HG02678 (cell line): ENCODE measurements around the gene E2F2.

Experiments
- ATAC-seq: cut with Tn5 transposase; IDR thresholded peaks from one replicate; pipeline ENCODE4 v1.9.1; 2021; ENCODE audit warnings: mild to moderate bottlenecking, moderate library complexity; ENCODE audit not compliant: unreplicated experiment

Gene E2F2

DNA sequence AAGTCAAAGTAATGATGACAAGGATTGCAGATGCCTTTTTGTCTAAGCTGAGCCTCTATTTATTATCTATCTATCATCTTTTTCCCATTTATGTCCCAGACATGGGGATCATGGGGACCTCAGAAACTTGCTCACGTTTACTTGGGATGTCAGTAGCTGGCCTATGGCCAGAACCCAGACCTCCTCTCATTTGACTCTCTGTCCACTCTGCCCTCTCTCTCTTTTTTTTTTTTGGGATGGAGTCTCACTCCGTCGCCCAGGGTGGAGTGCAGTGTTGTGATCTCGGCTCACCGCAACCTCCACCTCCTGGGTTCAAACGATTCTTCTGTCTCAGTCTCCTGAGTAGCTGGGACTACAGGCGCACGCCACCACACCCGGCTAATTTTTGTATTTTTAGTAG lies 32.0 kb upstream of the E2F2 start:
- no peak for ATAC-seq

DNA sequence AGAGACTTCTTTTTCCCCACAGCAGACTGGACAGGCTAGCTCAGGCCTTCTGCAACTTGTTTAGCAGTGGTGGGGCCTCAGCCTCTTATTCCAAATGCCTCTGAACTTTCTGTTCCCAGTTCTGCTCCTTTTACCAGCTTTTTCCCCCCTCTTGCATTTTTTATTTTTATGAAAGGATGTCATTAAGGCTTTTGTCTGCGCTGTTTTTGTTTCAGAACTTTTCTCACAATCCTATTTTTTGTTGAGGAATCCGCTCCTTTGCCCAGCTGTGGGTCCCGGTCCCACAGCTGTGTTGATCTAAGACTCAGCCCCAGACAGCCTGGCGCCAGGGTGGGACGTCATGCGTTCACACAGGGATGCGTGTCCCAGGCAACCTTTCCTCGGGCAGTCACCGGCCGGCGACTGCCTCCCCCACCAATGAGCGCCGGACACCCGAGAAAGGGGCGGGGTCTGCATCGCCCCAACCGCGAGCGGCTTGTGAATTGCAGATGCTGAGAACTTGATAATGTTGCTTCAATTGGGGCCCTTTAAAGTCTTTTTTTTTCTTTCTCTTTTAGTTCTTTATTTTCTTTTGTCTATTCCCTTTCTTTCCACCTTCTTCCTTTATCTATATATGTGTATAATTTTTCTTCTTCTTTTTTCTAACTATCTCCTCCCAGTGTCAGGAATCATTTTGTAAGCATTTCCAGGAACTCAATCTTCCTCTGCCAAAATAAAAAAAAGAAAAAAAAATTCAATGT lies 31.3 kb upstream of the E2F2 start:
- ATAC-seq, result no peak

DNA sequence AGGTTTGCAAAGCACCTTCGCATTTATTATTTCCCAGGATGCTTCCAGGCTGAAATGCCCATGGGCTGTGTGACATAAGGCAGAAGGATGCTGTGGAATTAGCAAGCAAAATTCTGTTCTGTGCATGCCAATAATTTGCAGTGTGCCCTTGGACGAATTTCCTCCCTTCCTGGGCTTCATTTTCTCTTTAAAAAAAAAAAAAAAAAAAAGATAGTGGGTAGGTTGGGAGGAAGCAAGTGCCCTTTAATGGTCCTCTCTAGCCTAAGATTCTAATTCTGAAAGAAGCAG lies 30.7 kb upstream of the E2F2 start:
- ATAC-seq, result no peak

GRCh38 chr1:23561076-23561812 lies 30.2 kb upstream of the E2F2 start:
- no peak for ATAC-seq

GRCh38 chr1:23559985-23560741 lies 29.1 kb upstream of the E2F2 start:
- no peak for ATAC-seq

DNA sequence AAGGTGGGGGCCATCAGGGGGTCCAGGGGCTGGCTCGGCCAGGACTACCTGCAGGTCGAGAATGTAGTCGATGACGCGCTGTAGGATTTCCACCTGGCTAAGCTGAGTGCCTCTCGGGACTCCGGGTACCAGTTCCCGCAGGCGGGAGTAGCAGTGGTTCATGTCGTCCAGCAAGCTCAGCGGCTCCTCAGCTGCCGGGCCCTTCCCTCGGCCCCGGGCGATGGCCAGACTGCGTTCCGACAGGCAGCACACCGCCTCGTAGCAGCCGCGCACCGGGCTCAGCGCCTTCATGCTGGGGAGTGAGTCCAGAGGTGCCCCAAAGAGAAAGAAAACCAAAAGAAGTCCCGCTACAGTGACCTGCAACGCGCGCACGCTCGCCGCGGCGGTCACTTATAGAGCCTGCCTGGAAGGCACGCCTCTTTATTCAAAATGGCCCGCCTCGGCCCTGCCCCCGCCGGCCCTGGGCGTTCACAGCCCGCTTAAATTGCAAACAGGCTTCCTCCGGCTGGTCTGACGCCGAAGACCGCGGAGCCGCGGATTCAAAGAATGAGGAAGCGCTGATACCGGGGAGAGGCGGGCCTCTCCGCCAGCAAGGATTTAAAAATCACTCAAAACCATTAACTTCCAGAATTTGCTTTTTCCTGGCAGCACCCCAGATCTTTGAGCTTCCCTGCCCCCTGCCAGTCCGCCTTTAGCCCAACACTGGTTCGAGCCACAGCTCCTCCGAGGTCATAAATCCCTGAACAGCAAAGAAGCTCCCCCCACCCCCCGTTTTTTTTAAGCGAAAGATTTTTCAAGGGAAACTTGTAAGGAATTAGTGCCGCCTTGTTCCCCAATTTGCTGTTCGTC lies 28.3 kb upstream of the E2F2 start, which contains the start of gene ID3:
Gene ID3, minus strand, starts transcription at position 366 of the 849 bp plus-strand sequence. Its CDS starts 75 bp downstream, at position 291.
- ATAC-seq, result peak; percentile 69

DNA sequence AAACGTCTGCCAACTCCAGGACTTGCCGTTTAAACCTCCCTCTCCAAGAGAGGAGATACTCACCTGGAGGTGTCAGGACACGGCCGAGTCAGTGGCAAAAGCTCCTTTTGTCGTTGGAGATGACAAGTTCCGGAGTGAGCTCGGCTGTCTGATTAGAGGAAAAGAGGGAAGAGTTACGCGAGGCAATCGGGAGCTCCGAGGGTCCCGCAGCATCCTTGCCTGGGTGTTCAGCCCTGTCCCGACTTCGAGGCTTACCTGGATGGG lies 27.8 kb upstream of the E2F2 start:
- ATAC-seq, result no peak

DNA sequence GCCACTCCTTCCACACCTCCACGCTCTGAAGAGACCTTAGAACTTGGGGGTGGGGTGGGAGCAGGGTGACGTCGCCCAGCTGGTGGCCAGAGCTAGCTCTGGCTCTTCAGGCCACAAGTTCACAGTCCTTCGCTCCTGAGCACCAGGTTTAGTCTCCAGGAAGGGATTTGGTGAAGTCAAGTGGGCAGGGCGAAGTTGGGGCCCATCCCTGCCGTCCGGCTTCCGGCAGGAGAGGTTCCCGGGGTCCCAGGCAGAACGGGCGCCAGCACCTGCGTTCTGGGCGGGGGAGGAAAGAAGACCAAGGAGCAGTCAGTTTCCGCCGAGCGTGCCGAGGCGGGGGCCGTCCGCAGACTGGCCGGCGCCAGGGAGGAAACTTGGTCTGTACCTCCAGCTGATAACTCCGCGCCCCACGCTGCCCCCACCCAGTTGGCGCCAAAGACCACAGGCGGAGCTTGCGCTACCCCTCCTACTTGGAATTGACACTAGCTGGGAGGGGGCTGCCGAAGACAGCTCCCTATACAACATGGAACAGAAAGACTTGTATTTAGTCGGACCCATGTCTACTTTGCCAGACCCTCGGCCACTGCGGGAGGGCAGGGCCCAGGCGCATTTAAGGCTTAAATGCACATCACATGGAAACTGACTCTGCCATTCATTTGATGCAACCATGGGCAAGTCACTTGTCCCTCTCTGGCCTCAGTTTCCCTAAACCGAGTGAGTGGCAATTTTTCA lies 27.3 kb upstream of the E2F2 start:
- no peak for ATAC-seq

DNA sequence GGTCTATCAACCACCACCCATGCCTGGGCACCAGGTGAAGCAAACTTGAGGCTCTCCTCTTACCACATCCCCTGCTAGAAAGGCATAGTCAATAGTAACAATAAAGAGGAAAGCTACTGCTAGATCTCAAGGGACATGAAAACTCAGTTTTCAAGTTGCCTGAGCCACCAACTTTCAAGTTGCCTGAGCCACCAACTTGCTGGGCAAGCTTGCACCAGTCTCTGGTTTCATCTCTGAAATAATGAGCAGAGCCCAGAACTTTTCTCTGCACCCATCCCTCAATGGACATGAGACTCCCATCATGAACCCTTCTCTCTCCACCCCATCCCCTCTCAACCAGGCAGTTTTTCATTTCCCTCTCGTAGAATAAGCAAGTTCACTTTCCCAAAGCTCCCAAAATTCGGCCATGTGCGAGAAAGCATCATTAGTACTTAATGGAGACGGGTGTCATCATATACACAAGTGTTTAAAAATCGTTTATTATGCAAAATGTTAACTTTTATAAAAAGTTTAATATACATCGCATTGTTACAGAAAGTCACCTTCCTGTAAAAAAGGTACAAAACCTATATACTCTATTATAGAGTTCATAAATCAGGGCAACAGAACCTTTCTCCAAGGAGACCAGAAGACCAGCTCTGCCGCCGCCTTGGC lies 26.6 kb upstream of the E2F2 start:
- no peak for ATAC-seq

DNA sequence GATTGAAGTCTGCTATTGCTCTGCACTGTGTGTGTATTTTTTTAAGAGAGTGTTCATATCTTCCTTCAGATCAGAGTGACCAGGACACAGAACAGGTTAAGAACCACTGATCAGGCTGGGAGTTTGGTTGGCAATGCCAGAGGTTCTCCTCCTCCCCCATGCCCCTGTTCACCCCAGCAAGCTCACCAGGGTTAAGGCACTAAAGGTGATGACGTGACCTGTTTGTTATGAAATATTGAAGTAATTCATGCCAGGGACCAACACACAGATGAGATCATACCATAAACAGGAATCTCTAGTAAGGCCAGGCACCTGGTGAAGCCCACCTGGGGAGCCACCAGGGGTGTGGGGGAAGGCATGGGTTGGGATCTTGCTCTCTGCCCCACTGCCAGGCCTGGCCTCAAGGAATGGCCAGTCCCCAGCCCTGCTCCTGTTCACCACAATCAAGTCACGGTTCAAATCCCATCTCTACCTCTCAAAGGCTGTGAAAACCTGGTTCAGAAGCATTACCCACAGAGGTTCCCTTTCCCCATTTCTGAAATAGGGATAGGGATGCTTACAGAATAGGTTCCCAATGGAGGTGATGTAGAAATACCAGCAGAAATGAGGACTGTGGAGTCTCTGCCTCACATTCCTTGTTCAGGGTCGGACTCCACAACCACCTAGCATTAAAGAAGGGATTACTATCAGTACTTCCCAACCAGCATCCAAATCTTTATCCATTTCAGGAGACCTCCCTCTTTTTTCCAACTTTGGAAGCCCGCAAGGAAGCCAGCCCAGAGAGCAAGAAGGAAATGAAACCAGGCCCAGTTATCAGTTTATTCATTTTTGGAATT lies 25.8 kb upstream of the E2F2 start:
- ATAC-seq, result no peak

- no peak for ATAC-seq
These were observed 25.1 kb upstream of the E2F2 start for GRCh38 chr1:23555986-23556634.

DNA sequence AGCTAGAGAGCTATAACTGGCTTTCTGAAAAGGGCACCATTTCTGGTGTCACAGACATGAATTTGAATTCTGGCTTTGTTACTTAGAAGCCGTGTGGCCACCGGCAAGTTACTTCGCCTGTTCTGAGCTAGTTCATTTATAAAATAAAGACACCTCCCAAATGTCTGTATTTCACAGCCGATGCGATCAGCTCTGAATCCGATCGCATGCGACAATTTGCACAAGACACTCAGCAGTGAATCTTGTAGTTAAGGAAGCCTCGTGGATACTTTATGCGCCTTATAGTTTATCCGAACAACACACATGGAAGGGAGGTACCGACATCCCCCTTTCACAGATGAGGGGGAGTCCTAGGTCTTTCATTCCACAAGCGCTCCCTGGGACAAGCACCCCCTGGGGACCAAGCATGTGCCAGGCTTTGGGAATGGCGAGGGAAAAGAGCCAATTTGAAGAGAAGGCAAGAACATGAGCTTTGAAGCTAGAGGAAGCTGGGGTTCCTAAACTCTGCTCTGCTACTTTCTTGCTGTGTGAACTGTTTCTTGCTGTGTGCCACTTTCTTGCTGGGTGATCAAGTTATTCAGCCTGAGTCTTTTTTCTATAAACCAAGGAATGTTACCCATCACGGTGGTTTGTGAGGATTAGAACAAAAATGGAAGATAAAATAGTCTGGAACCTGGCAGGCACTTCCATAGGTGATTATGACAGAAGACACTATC lies 24.4 kb upstream of the E2F2 start:
- no peak for ATAC-seq

GRCh38 chr1:23554481-23555269 lies 23.6 kb upstream of the E2F2 start:
- peak; percentile 62 for ATAC-seq

- ATAC-seq, result no peak
These were observed 23.1 kb upstream of the E2F2 start for GRCh38 chr1:23554127-23554480.

DNA sequence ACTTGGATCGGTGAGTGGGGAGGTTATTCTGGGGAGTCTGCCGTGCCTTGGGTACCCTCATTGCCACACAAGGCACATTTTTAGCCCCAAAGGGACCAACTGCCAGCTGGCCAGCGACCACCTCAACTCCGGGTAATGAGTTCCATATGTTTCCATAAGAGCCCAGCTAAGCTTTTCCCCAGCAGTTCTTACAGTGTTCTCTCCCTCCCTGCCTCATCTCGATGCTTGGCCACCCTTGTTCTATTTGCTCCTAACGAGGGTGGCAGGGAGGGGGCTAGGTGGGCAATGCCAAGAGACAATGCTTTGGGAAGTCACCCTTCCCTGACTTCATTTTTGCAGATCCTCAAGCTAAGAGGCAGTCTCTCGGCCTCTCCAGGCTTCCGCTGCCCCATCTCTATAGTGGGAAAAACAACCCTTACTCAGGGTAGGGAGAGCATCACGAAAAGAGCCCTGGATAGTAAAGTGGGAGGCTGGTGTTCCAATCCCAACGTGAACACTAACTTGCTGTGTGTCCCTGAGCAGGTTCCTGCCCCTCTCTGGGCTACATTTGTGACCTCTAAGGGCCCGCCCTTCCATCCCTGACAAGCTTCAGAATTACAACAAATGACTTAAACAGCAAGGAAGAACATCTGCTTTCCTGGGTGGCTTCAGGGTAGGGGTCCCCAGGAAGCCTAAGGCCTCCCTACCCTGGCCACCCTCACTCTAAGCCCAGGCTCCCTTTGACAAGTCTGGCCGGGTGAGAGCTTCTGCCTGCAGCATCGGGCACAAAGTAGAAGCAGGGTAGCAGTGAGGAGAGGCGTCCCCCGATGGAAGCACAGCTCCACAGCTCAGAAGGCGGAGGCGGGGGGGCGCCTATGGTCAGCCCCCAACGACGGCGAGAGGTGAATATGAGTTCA lies 22.4 kb upstream of the E2F2 start:
- ATAC-seq, result no peak

DNA sequence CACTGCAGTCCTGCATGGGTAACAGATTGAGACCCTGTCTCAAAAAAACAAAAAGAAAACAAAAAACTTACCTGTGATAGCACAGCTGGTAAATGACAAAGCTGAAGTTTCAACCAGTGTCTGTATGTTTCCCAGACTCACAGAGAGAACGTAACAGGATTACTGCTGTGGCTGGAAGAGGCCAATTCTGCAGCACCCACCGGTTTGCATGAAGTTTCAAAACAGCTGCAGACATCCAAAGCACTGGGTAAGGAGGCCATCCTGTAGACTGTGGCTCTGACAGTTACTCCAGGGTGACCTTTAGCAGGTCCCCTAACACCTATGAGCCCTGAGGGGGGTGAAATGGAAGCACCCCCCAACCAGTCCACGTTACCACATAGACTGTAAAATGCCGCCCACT lies 20.8 kb upstream of the E2F2 start:
- ATAC-seq, result no peak
